ENCODE measurements around the gene ATG10.

GRCh38 chr5:81971712-81972491, at the start of gene ATG10:
- TF ChIP-seq CTCF (IDR thresholded peaks at IDR 0.05; ENCODE audit: low read depth, low read length), result no peak
- TF ChIP-seq POLR2A (IDR thresholded peaks at IDR 0.05; ENCODE audit: extremely low read depth, insufficient read length), result peak; percentile 90
